HFFc6 (cell line): ENCODE measurements around the gene TIMM44. TPM values are rescaled to one million over a fixed set of nuclear protein-coding genes. Genes with fewer than 3 reads are reported as not detected.

ENCODE experiments used
- DNase-seq: peaks from one replicate; pipeline ENCODE4 v3.0.0-alpha.2; 2018
- H3K27ac Mint-ChIP-seq: 2 replicates; pipeline ENCODE4 v1.8.0; 2020; ENCODE audit warnings: mild to moderate bottlenecking, mixed read lengths
- H3K27me3 Mint-ChIP-seq: 2 replicates; pipeline ENCODE4 v1.8.0; 2021; ENCODE audit warnings: mild to moderate bottlenecking, moderate library complexity, mixed read lengths; ENCODE audit not compliant: insufficient read depth
- H3K36me3 Mint-ChIP-seq: 2 replicates; pipeline ENCODE4 v1.8.0; 2021; ENCODE audit warnings: low read depth, mixed read lengths
- H3K4me1 Mint-ChIP-seq: 2 replicates; pipeline ENCODE4 v1.8.0; 2020; ENCODE audit warnings: low read depth, mixed read lengths
- H3K4me3 Mint-ChIP-seq: 2 replicates; pipeline ENCODE4 v1.8.0; 2020; ENCODE audit warnings: mild to moderate bottlenecking, moderate library complexity, mixed read lengths
- H3K9me3 Mint-ChIP-seq: 2 replicates; pipeline ENCODE4 v1.8.0; 2020; ENCODE audit warnings: mild to moderate bottlenecking, mixed read lengths
- total RNA-seq, 6 experiments: library from RNA; stranded (reverse); fragmentation: NEBNext Ultra II Directional; extraction: Animal tissue kit (Norgen Biotek cat#: 25700); gene quantifications; 2 replicates in 1 of 6; 3 replicates in 5 of 6; pipeline ENCODE4 v1.2.3, GENCODE V29; 2021
- TF ChIP-seq, protein P1 (sequence below): fragments of 200-600 bp; sonication (generic); IDR thresholded peaks from 2 replicates; pipeline ENCODE4 v1.5.0; 2021; ENCODE audit warnings: antibody characterized with exemption, mild to moderate bottlenecking

Gene TIMM44
- total RNA-seq, 6 experiments from 2014 or later: 42.9 to 53.5 (median 46.1) TPM

DNA sequence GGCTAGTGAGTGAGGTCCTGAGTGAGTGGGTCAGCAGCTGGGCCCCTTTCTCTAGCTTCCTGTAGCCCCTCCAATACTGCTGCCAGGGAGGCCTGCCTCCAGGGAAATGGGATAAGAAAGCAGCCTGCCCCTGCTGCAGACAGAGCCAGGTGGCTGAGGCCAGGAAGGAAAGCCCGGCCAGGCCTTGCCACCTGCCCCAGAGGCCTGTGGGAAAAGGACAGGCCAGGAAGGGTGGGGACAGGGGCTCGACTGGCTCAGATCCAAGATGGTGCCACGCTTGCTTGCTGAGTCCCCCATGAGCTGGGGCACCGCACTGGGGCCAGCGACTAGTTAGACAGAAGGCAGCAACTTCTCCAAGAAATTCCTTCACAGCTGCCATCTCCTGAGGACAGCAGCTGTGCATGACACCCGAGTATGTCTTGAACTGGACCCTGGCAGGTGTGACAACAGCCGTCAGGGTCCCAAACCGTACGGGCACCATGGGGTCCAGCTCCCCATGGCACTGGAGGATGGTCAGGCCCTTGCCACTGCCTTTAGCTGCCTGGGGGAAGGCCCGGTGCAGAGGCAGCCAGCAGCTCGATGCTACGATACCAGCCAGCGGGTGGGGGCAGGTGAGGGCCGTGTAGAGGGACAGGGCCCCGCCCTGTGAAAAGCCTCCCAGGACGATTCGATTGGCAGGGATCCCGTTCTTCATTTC lies 64.2 kb downstream of the TIMM44 start:
- H3K27ac Mint-ChIP-seq: no peak overlapping the region
- DNase-seq: no peak
- TF ChIP-seq, protein P1, sequence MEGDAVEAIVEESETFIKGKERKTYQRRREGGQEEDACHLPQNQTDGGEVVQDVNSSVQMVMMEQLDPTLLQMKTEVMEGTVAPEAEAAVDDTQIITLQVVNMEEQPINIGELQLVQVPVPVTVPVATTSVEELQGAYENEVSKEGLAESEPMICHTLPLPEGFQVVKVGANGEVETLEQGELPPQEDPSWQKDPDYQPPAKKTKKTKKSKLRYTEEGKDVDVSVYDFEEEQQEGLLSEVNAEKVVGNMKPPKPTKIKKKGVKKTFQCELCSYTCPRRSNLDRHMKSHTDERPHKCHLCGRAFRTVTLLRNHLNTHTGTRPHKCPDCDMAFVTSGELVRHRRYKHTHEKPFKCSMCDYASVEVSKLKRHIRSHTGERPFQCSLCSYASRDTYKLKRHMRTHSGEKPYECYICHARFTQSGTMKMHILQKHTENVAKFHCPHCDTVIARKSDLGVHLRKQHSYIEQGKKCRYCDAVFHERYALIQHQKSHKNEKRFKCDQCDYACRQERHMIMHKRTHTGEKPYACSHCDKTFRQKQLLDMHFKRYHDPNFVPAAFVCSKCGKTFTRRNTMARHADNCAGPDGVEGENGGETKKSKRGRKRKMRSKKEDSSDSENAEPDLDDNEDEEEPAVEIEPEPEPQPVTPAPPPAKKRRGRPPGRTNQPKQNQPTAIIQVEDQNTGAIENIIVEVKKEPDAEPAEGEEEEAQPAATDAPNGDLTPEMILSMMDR: no peak
- H3K9me3 Mint-ChIP-seq: no peaks in the 10 kb centered on the region
- H3K4me1 Mint-ChIP-seq: peaks cover 13% of the 10 kb centered on the region
- H3K4me3 Mint-ChIP-seq: no peak overlapping the region
- H3K27me3 Mint-ChIP-seq: peaks cover 13% of the 10 kb centered on the region
- no peaks in the 10 kb centered on the region for H3K36me3 Mint-ChIP-seq

DNA sequence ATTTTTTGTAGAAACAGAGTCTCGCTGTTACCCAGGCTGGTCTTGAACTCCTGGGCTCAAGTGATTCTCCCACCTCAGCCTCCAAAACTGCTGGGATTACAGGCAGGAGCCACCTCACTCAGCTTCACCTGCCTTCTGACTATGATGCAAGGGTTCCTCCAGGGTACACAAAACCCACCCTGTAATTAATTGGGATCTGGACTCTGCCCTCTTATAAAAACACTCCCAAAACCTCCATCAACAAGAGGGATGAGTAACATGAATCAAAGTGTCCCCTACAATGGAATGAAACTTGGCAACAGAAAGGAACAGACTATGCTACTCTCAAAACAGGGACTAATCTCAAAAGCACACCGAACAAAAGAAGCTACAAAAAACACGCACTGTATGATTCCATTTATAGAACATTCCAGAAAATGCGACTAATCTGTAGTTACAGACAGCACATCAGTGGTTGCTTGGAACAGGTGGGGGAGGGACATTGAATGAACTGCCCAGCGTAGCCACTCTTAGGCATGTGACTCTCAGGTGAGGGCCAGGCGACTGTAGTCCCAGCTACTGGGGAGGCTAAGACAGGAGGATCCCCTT lies 66.1 kb downstream of the TIMM44 start:
- Mint-ChIP-seq H3K4me1 (peaks cover 7% of the 10 kb centered on the region), H3K4me3 (no peak overlapping the region), H3K27ac (no peak overlapping the region), H3K36me3 (no peaks in the 10 kb centered on the region), H3K27me3 (peaks cover 19% of the 10 kb centered on the region), H3K9me3 (no peaks in the 10 kb centered on the region)
- peak; percentile 17 for DNase-seq
- TF ChIP-seq, protein P1: no peak

Other genes with a start within 250 kb of the TIMM44 start
- gene FCER2, start 241.5 kb downstream of the TIMM44 start, total RNA-seq: not detected
- gene CLEC4G, start 211.6 kb downstream of the TIMM44 start, total RNA-seq: not detected
- not detected for gene CD209, start 196.1 kb downstream of the TIMM44 start, total RNA-seq
- not detected for gene CLEC4M, start 180.4 kb downstream of the TIMM44 start, total RNA-seq
- gene EVI5L, start 113.4 kb downstream of the TIMM44 start, total RNA-seq: 10 to 100 TPM; 26.4 to 33.0 (median 27.7) TPM
- gene PRR36, start 69.3 kb downstream of the TIMM44 start, total RNA-seq: under 1 TPM in 4 of 6 experiments, not detected in 2; 0.05 to 0.18 (median 0.09) TPM
- 1 to 10 TPM; 4.9 to 7.3 (median 6.1) TPM for gene LRRC8E, start 55.2 kb downstream of the TIMM44 start, total RNA-seq
- 10 to 100 TPM; 21.7 to 25.8 (median 22.8) TPM for gene MAP2K7, start 39.8 kb downstream of the TIMM44 start, total RNA-seq
- gene TGFBR3L, start 28.8 kb downstream of the TIMM44 start, total RNA-seq: 10 to 100 TPM in 2 of 6 experiments, 1 to 10 TPM in 4; 4.5 to 12.0 (median 7.7) TPM
- 10 to 100 TPM; 22.3 to 27.1 (median 25.2) TPM for gene SNAPC2, start 23.3 kb downstream of the TIMM44 start, total RNA-seq
- 10 to 100 TPM in 2 of 6 experiments, 1 to 10 TPM in 4; 5.0 to 14.0 (median 5.4) TPM for gene CTXN1, start 17.5 kb downstream of the TIMM44 start, total RNA-seq
- gene ELAVL1, start 62.0 kb upstream of the TIMM44 start, total RNA-seq: 100 to 1,000 TPM; 105 to 127 (median 115) TPM
- gene CCL25, start 109.1 kb upstream of the TIMM44 start, total RNA-seq: not detected
- not detected for gene FBN3, start 205.9 kb upstream of the TIMM44 start, total RNA-seq